Measurements from ENCODE around the gene SLC9A2. TPM values are rescaled to one million over a fixed set of nuclear protein-coding genes. Genes with fewer than 3 reads are reported as not detected.

Gene SLC9A2
- total RNA-seq, 4 donors from 2014 or later = 0.06 to 0.17 (median 0.17) TPM; not detected in 1

- no peaks in the 10 kb centered on the region for H3K9me3 ChIP-seq
- WGBS = 74% methylated on average over 7 of the region's 7 CpGs
- DNase-seq (ENCODE audit: extremely low spot score) = no peak
- no peak for TF ChIP-seq POLR2A (IDR thresholded peaks at IDR 0.05; ENCODE audit: low read depth)
- TF ChIP-seq EP300 (IDR thresholded peaks at IDR 0.05) = no peak
- TF ChIP-seq POLR2AphosphoS5 (IDR thresholded peaks at IDR 0.05) = no peak
- TF ChIP-seq CTCF (IDR thresholded peaks at IDR 0.05) = no peak
- H3K4me3 ChIP-seq = no peak overlapping the region
- H3K36me3 ChIP-seq = no peaks in the 10 kb centered on the region
- intact Hi-C loops (cut with DNase I) = no loop called here
- H3K27me3 ChIP-seq = peaks cover 0 to 11% (median 0%) of the 10 kb centered on the region in 4 donors
- no peak overlapping the region for H3K27ac ChIP-seq (replicated peaks in 1 of 4)
- H3K4me1 ChIP-seq = no peaks in the 10 kb centered on the region
Measured at GRCh38 chr2:102657770-102658169, 38.4 kb downstream of the SLC9A2 start.

- Histone ChIP-seq H3K36me3 (no peaks in the 10 kb centered on the region), H3K4me3 (no peak overlapping the region), H3K9me3 (no peaks in the 10 kb centered on the region), H3K4me1 (no peaks in the 10 kb centered on the region), H3K27ac (replicated peaks in 1 of 4) (no peak overlapping the region), H3K27me3 (peaks cover 0 to 8% (median 0%) of the 10 kb centered on the region in 4 donors)
- no peak for TF ChIP-seq EP300 (IDR thresholded peaks at IDR 0.05)
- no peak for TF ChIP-seq CTCF (IDR thresholded peaks at IDR 0.05)
- TF ChIP-seq POLR2A (IDR thresholded peaks at IDR 0.05; ENCODE audit: low read depth) = no peak
- no peak for TF ChIP-seq POLR2AphosphoS5 (IDR thresholded peaks at IDR 0.05)
- no peak for DNase-seq (ENCODE audit: extremely low spot score)
- intact Hi-C loops (cut with DNase I) = no loop called here
- 53% methylated on average over 2 of the region's 2 CpGs for WGBS
Measured at GRCh38 chr2:102660070-102660469, 40.7 kb downstream of the SLC9A2 start.

- Histone ChIP-seq H3K4me1 (no peaks in the 10 kb centered on the region), H3K9me3 (no peaks in the 10 kb centered on the region), H3K27ac (replicated peaks in 1 of 4) (no peak overlapping the region), H3K4me3 (no peak overlapping the region), H3K27me3 (peaks cover 0 to 8% (median 0%) of the 10 kb centered on the region in 4 donors), H3K36me3 (no peaks in the 10 kb centered on the region)
- no peak for TF ChIP-seq POLR2A (IDR thresholded peaks at IDR 0.05; ENCODE audit: low read depth)
- no peak for TF ChIP-seq POLR2AphosphoS5 (IDR thresholded peaks at IDR 0.05)
- no peak for TF ChIP-seq CTCF (IDR thresholded peaks at IDR 0.05)
- TF ChIP-seq EP300 (IDR thresholded peaks at IDR 0.05) = no peak
- intact Hi-C loops (cut with DNase I) = no loop called here
- DNase-seq (ENCODE audit: extremely low spot score) = no peak
- WGBS = 88% methylated on average over 6 of the region's 6 CpGs
Measured at GRCh38 chr2:102660574-102660973, 41.2 kb downstream of the SLC9A2 start.

- Histone ChIP-seq H3K27ac (replicated peaks in 1 of 4) (no peak overlapping the region), H3K36me3 (no peaks in the 10 kb centered on the region), H3K27me3 (peaks cover 0 to 8% (median 0%) of the 10 kb centered on the region in 4 donors), H3K9me3 (no peaks in the 10 kb centered on the region), H3K4me3 (no peak overlapping the region), H3K4me1 (no peaks in the 10 kb centered on the region)
- no peak for TF ChIP-seq EP300 (IDR thresholded peaks at IDR 0.05)
- TF ChIP-seq CTCF (IDR thresholded peaks at IDR 0.05) = no peak
- no peak for TF ChIP-seq POLR2AphosphoS5 (IDR thresholded peaks at IDR 0.05)
- TF ChIP-seq POLR2A (IDR thresholded peaks at IDR 0.05; ENCODE audit: low read depth) = no peak
- WGBS = 85% methylated on average over 5 of the region's 5 CpGs
- intact Hi-C loops (cut with DNase I) = no loop called here
- DNase-seq (ENCODE audit: extremely low spot score) = no peak
Measured at GRCh38 chr2:102661846-102662245, 42.5 kb downstream of the SLC9A2 start.

GRCh38 chr2:102662833-102663232, 43.5 kb downstream of the SLC9A2 start:
- H3K4me3 ChIP-seq = no peak overlapping the region
- H3K4me1 ChIP-seq = no peaks in the 10 kb centered on the region
- H3K9me3 ChIP-seq = no peaks in the 10 kb centered on the region
- no peak for DNase-seq (ENCODE audit: extremely low spot score)
- no peak for TF ChIP-seq POLR2A (IDR thresholded peaks at IDR 0.05; ENCODE audit: low read depth)
- no peak for TF ChIP-seq EP300 (IDR thresholded peaks at IDR 0.05)
- no peak for TF ChIP-seq POLR2AphosphoS5 (IDR thresholded peaks at IDR 0.05)
- TF ChIP-seq CTCF (IDR thresholded peaks at IDR 0.05) = no peak
- intact Hi-C loops (cut with DNase I) = no loop called here
- no peaks in the 10 kb centered on the region for H3K36me3 ChIP-seq
- peaks cover 0 to 8% (median 0%) of the 10 kb centered on the region in 4 donors for H3K27me3 ChIP-seq
- WGBS = 61% methylated on average over 5 of the region's 5 CpGs
- H3K27ac ChIP-seq (replicated peaks in 1 of 4) = no peak overlapping the region
